ENCODE data around the gene CD59.

Gene CD59

DNA sequence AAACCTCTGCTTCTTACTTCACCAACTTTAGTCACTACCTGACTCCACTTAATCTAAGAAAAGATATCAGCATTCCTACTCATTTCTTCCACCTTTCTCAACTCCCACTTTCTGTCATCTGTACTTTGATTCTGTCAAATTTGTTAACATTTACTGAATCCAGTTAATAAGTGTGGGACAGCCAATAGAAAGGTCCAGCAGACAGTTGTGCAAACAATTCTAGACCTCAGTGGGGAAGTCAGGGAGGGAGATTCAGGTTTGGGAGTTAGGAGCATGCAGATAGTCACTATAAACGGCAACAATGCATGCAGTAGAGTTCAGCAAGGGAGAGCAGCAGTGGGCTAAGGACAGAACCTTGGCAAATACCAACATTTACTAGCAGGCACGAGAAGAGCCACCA is 34.0 kb upstream of the CD59 start:
- H3K4me3 ChIP-seq (ENCODE audit: low read depth, low read length, poor library complexity, severe bottlenecking), result no peak overlapping the region
- H3K9me3 ChIP-seq (ENCODE audit: low read length), result no peaks in the 10 kb centered on the region
- H3F3A ChIP-seq (ENCODE audit: insufficient read depth, low read length), result no peaks in the 10 kb centered on the region
- H3K27ac ChIP-seq (ENCODE audit: low read depth, low read length, poor library complexity, severe bottlenecking), result no peak overlapping the region
- H4K20me1 ChIP-seq (ENCODE audit: insufficient read depth, low read length), result no peaks in the 10 kb centered on the region
- H3K27me3 ChIP-seq (ENCODE audit: insufficient read depth, low read length), result no peaks in the 10 kb centered on the region
- H3K36me3 ChIP-seq (ENCODE audit: insufficient read depth, low read length), result peaks cover 38% of the 10 kb centered on the region
- H3K79me2 ChIP-seq (ENCODE audit: insufficient read depth, low read length), result no peaks in the 10 kb centered on the region
- H3K9me2 ChIP-seq (ENCODE audit: low read depth, low read length), result no peaks in the 10 kb centered on the region
- H3K4me1 ChIP-seq (ENCODE audit: insufficient read depth, low read length, severe bottlenecking), result peaks cover 31% of the 10 kb centered on the region
- no peak overlapping the region for H3K4me2 ChIP-seq (ENCODE audit: low read length)
- no peak overlapping the region for H3K9ac ChIP-seq (ENCODE audit: low read length)
- no peak overlapping the region for H2AFZ ChIP-seq (ENCODE audit: low read length)
- TF ChIP-seq EZH2 (IDR thresholded peaks at IDR 0.05; ENCODE audit: borderline replicate concordance, low read length), result no peak
- TF ChIP-seq, protein P1, sequence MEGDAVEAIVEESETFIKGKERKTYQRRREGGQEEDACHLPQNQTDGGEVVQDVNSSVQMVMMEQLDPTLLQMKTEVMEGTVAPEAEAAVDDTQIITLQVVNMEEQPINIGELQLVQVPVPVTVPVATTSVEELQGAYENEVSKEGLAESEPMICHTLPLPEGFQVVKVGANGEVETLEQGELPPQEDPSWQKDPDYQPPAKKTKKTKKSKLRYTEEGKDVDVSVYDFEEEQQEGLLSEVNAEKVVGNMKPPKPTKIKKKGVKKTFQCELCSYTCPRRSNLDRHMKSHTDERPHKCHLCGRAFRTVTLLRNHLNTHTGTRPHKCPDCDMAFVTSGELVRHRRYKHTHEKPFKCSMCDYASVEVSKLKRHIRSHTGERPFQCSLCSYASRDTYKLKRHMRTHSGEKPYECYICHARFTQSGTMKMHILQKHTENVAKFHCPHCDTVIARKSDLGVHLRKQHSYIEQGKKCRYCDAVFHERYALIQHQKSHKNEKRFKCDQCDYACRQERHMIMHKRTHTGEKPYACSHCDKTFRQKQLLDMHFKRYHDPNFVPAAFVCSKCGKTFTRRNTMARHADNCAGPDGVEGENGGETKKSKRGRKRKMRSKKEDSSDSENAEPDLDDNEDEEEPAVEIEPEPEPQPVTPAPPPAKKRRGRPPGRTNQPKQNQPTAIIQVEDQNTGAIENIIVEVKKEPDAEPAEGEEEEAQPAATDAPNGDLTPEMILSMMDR (IDR thresholded peaks at IDR 0.05; ENCODE audit: low read length), result no peak

DNA sequence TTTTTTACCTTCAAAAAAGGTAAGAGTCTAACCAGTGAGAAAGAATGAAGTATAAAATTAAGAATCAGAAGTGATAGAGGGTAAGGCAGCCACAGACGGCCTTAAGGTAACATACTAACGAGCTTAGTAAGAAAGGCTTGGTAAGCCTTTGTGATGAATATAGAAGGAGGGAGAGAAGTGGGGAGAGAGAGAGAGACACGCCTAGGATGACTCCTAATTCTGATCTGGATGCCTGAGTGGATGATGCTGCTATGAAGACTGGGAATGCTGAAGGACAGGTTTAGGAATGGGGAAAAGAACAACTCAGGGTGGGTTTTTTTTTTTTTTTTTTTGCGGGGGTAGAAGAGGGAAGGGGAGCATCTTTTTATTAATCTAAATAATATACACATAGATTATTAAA is 33.3 kb upstream of the CD59 start:
- Histone ChIP-seq H3K9me3 (ENCODE audit: low read length) (no peaks in the 10 kb centered on the region), H3K79me2 (ENCODE audit: insufficient read depth, low read length) (no peaks in the 10 kb centered on the region), H3K36me3 (ENCODE audit: insufficient read depth, low read length) (peaks cover 43% of the 10 kb centered on the region), H3K4me1 (ENCODE audit: insufficient read depth, low read length, severe bottlenecking) (peaks cover 24% of the 10 kb centered on the region), H3F3A (ENCODE audit: insufficient read depth, low read length) (no peaks in the 10 kb centered on the region), H3K4me2 (ENCODE audit: low read length) (no peak overlapping the region), H3K4me3 (ENCODE audit: low read depth, low read length, poor library complexity, severe bottlenecking) (no peak overlapping the region), H3K9me2 (ENCODE audit: low read depth, low read length) (no peaks in the 10 kb centered on the region), H2AFZ (ENCODE audit: low read length) (no peak overlapping the region), H3K9ac (ENCODE audit: low read length) (no peak overlapping the region), H3K27ac (ENCODE audit: low read depth, low read length, poor library complexity, severe bottlenecking) (no peak overlapping the region), H4K20me1 (ENCODE audit: insufficient read depth, low read length) (no peaks in the 10 kb centered on the region), H3K27me3 (ENCODE audit: insufficient read depth, low read length) (no peaks in the 10 kb centered on the region)
- TF ChIP-seq EZH2 (IDR thresholded peaks at IDR 0.05; ENCODE audit: borderline replicate concordance, low read length), result no peak
- TF ChIP-seq, protein P1 (IDR thresholded peaks at IDR 0.05; ENCODE audit: low read length), result no peak

DNA sequence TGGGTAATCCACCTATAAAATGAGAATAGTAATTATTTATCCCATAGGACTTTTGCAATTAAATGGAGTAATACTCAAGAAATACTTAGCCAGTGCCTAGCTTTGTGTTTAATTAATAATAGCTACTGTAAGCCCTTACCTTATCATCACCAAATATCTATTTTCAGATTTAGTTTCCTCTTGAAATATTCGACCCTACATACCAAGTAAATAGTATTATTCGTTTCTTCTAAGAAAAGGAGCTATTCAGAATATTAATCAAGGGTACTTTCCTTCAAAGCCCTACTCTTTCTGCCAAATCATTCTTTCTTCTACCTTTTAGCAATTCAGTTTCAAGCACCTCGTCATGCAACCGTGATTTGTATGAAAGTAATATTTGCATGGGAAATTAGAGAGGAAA is 31.4 kb upstream of the CD59 start:
- H4K20me1 ChIP-seq (ENCODE audit: insufficient read depth, low read length), result no peaks in the 10 kb centered on the region
- H3K27me3 ChIP-seq (ENCODE audit: insufficient read depth, low read length), result no peaks in the 10 kb centered on the region
- H3K4me1 ChIP-seq (ENCODE audit: insufficient read depth, low read length, severe bottlenecking), result peaks cover 14% of the 10 kb centered on the region
- H3K27ac ChIP-seq (ENCODE audit: low read depth, low read length, poor library complexity, severe bottlenecking), result no peak overlapping the region
- peaks cover 54% of the 10 kb centered on the region for H3K36me3 ChIP-seq (ENCODE audit: insufficient read depth, low read length)
- no peaks in the 10 kb centered on the region for H3F3A ChIP-seq (ENCODE audit: insufficient read depth, low read length)
- no peak for TF ChIP-seq EZH2 (IDR thresholded peaks at IDR 0.05; ENCODE audit: borderline replicate concordance, low read length)
- TF ChIP-seq, protein P1 (IDR thresholded peaks at IDR 0.05; ENCODE audit: low read length), result no peak
- no peaks in the 10 kb centered on the region for H3K79me2 ChIP-seq (ENCODE audit: insufficient read depth, low read length)
- no peak overlapping the region for H3K9ac ChIP-seq (ENCODE audit: low read length)
- H3K9me3 ChIP-seq (ENCODE audit: low read length), result no peaks in the 10 kb centered on the region
- H2AFZ ChIP-seq (ENCODE audit: low read length), result no peak overlapping the region
- no peak overlapping the region for H3K4me3 ChIP-seq (ENCODE audit: low read depth, low read length, poor library complexity, severe bottlenecking)
- H3K9me2 ChIP-seq (ENCODE audit: low read depth, low read length), result no peaks in the 10 kb centered on the region
- no peak overlapping the region for H3K4me2 ChIP-seq (ENCODE audit: low read length)
